Upper lobe of right lung (tissue), 1 donor: ENCODE results near the gene CTH. TPM values are rescaled to one million over a fixed set of nuclear protein-coding genes. Genes with fewer than 3 reads are reported as not detected.

Experiments
- ATAC-seq: fragments of 200-7000 bp; cut with Tn5 transposase; one replicate; pipeline ENCODE4 v1.9.1; 2020; ENCODE audit warnings: mild to moderate bottlenecking, moderate library complexity
- DNase-seq: peaks from one replicate; pipeline ENCODE4 v3.0.0-alpha.2; 2020
- H3K27ac ChIP-seq: fragments of 200-600 bp; one replicate; pipeline ENCODE4 v1.8.0; 2022
- H3K27me3 ChIP-seq: fragments of 200-600 bp; one replicate; pipeline ENCODE4 v1.8.0; 2022; ENCODE audit warnings: mild to moderate bottlenecking
- H3K36me3 ChIP-seq: fragments of 200-600 bp; one replicate; pipeline ENCODE4 v1.8.0; 2022
- H3K4me1 ChIP-seq: fragments of 200-600 bp; one replicate; pipeline ENCODE4 v1.8.0; 2022
- H3K4me3 ChIP-seq: fragments of 200-600 bp; one replicate; pipeline ENCODE4 v1.8.0; 2022; ENCODE audit warnings: mild to moderate bottlenecking
- H3K9me3 ChIP-seq: fragments of 200-600 bp; one replicate; pipeline ENCODE4 v1.8.0; 2022
- intact Hi-C: fragments of 100-400 bp; cut with DNase I; formaldehyde crosslinking; loops from one replicate; pipeline ENCODE4 v1.11.0; 2022
- total RNA-seq: library from RNA; stranded (reverse); fragmentation: NEBNext Ultra II Directional; extraction: Animal tissue kit (Norgen Biotek cat#: 25700); gene quantifications from one replicate; pipeline ENCODE4 v1.2.1, GENCODE V29; 2021
- TF ChIP-seq, protein P1 (sequence below): fragments of 200-600 bp; IDR thresholded peaks from one replicate; pipeline ENCODE4 v1.8.0; 2022; ENCODE audit warnings: antibody characterized with exemption
- donor health status: DM: no; HTN: yes; CAD: no; lungs with severe emphysema.

CTH gene
- total RNA-seq, 1 donor from 2014 or later = 3.6 TPM

DNA sequence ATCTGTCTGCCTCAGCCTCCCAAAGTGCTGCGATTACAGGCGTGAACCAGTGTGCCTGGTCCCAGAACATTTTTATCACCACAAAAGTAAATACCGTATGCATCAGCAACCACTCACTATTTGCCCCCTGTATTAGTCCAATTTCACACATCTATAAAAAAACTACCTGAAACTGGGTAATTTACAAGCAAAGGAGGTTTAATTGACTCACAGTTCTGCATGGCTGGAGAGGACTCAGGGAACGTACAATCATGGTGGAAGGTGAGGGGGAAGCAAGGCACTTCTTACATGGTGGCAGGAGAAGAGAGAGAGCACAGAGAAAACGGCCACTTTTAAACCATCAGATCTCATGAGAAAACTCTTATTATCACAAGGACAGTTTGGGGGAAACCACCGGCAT is 25.6 kb upstream of the CTH start:
- H3K9me3 ChIP-seq = no peaks in the 10 kb centered on the region
- intact Hi-C loops = no loop called here
- H3K27ac ChIP-seq = no peak overlapping the region
- H3K36me3 ChIP-seq = no peaks in the 10 kb centered on the region
- ATAC-seq (no peak), DNase-seq (no peak)
- no peaks in the 10 kb centered on the region for H3K4me1 ChIP-seq
- TF ChIP-seq, protein P1, sequence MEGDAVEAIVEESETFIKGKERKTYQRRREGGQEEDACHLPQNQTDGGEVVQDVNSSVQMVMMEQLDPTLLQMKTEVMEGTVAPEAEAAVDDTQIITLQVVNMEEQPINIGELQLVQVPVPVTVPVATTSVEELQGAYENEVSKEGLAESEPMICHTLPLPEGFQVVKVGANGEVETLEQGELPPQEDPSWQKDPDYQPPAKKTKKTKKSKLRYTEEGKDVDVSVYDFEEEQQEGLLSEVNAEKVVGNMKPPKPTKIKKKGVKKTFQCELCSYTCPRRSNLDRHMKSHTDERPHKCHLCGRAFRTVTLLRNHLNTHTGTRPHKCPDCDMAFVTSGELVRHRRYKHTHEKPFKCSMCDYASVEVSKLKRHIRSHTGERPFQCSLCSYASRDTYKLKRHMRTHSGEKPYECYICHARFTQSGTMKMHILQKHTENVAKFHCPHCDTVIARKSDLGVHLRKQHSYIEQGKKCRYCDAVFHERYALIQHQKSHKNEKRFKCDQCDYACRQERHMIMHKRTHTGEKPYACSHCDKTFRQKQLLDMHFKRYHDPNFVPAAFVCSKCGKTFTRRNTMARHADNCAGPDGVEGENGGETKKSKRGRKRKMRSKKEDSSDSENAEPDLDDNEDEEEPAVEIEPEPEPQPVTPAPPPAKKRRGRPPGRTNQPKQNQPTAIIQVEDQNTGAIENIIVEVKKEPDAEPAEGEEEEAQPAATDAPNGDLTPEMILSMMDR = no peak
- H3K27me3 ChIP-seq = no peaks in the 10 kb centered on the region
- no peak overlapping the region for H3K4me3 ChIP-seq

DNA sequence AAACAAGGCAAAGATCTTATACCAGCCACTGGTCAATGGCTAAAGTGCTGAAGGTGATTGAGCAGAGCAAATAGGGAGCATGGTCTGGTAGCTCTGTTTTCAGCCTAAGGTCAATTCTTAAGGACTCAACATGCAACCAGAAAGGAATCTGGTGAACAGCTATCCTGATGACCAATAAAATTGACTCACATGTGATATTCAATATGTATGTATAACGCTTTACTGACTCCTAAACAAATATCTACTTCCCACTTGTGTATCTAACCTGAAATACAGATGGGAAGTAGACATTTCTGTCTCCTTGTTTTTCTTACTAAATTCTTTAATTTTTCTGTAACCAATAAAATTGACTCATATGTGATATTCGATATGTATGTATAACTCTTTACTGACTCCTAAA is 24.9 kb upstream of the CTH start:
- no peaks in the 10 kb centered on the region for H3K4me1 ChIP-seq
- TF ChIP-seq, protein P1 = no peak
- H3K9me3 ChIP-seq = no peaks in the 10 kb centered on the region
- H3K27ac ChIP-seq = no peak overlapping the region
- H3K4me3 ChIP-seq = no peak overlapping the region
- H3K27me3 ChIP-seq = no peaks in the 10 kb centered on the region
- no peak for DNase-seq
- intact Hi-C loops = no loop called here
- no peak for ATAC-seq
- no peaks in the 10 kb centered on the region for H3K36me3 ChIP-seq

DNA sequence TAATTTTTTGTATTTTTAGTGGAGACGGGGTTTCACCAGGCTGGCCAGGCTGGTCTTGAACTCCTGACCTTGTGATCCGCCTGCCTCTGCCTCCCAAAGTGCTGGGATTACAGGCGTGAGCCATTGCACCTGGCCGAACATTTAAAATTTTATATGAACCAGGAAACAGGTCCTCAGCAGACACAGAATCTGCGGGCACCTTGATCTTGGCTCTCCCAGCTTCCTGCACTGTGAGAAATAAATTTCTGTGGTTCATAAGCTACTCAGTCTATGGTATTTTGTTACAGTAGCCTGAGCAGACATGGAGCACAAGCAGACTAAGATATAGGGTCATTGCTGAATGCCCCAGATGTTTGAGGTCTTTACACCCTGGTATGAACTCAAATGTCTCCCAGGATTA is 23.6 kb upstream of the CTH start:
- no peak for ATAC-seq
- no peaks in the 10 kb centered on the region for H3K9me3 ChIP-seq

DNA sequence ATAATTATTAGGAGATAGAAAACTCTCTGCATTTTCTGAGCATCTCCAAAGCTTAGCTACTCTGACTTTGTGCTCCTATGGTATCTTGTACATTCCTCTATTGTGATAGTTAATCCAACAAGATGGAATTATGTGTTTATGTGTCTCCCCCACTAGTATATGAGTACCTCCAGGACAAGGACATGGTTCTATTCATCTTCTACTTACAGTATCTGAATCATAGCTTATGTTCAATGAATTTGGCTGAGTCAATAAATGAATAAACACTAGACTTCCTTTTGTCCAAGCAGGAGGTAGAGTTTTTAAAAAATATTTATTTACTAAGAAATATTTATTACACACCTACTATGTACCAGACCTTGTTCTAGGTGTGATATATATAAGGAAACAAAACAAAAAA is 18.4 kb upstream of the CTH start:
- Histone ChIP-seq H3K36me3 (no peaks in the 10 kb centered on the region), H3K4me3 (no peak overlapping the region), H3K27ac (no peak overlapping the region), H3K27me3 (peaks cover 4% of the 10 kb centered on the region), H3K4me1 (no peaks in the 10 kb centered on the region), H3K9me3 (no peaks in the 10 kb centered on the region)
- intact Hi-C loops = no loop called here
- no peak for ATAC-seq
- DNase-seq = no peak
- TF ChIP-seq, protein P1 = no peak

More for the DNA sequence above, 23.6 kb upstream of the CTH start:
- no peaks in the 10 kb centered on the region for H3K36me3 ChIP-seq
- intact Hi-C loops = no loop called here
- no peaks in the 10 kb centered on the region for H3K27me3 ChIP-seq
- H3K27ac ChIP-seq = no peak overlapping the region
- DNase-seq = no peak
- no peak overlapping the region for H3K4me3 ChIP-seq
- TF ChIP-seq, protein P1 = no peak
- no peaks in the 10 kb centered on the region for H3K4me1 ChIP-seq

DNA sequence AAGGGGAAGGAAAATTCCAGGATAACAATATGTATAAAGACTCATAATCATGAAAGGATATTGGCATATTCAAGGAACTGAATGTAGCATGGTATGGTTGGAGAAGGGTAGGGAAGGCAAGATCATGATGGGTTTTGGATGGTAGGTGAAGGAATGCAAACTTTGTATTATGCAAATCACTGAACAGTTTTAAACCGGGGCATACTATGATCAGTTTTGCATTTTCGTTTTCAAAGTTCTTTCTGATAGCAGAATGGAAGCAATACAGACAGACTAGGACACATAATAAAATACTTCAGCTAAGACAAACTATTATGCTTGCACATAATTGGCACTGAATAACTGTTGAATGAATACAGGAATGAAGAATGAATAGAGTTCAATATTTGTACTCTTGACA is 14.5 kb upstream of the CTH start:
- Histone ChIP-seq H3K27me3 (peaks cover 4% of the 10 kb centered on the region), H3K36me3 (no peaks in the 10 kb centered on the region), H3K4me1 (no peaks in the 10 kb centered on the region), H3K4me3 (no peak overlapping the region), H3K27ac (no peak overlapping the region), H3K9me3 (no peaks in the 10 kb centered on the region)
- intact Hi-C loops = no loop called here
- no peak for ATAC-seq
- no peak for DNase-seq
- TF ChIP-seq, protein P1 = no peak

DNA sequence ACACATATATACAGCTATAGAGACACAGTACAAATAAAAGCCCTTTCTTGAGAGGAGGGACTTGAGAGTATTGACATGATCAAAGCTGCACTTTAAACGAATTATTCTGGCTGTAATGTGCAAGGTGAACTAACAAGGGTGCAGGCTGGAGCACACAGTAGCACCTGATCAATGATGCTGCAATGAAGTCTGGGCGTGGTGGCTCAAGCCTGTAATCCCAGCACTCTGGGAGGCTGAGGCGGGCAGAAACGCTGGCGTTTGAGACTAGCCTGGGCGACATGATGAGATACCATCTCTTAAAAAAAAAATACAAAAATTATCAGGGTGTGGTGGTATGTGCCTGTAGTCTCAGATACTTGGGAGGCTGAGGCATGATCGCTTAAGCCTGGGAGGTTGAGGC is 14.1 kb upstream of the CTH start:
- ATAC-seq (no peak), DNase-seq (no peak)
- intact Hi-C loops = no loop called here
- peaks cover 4% of the 10 kb centered on the region for H3K27me3 ChIP-seq
- TF ChIP-seq, protein P1 = no peak
- no peak overlapping the region for H3K27ac ChIP-seq
- H3K4me3 ChIP-seq = no peak overlapping the region
- no peaks in the 10 kb centered on the region for H3K9me3 ChIP-seq
- H3K4me1 ChIP-seq = no peaks in the 10 kb centered on the region
- H3K36me3 ChIP-seq = no peaks in the 10 kb centered on the region
